ENCODE data around the gene ANO10. TPM values are rescaled to one million over a fixed set of nuclear protein-coding genes. Genes with fewer than 3 reads are reported as not detected.

The ANO10 gene
- total and polyA plus RNA-seq, 9 donors = 12.5 to 20.0 (median 15.5) TPM

DNA sequence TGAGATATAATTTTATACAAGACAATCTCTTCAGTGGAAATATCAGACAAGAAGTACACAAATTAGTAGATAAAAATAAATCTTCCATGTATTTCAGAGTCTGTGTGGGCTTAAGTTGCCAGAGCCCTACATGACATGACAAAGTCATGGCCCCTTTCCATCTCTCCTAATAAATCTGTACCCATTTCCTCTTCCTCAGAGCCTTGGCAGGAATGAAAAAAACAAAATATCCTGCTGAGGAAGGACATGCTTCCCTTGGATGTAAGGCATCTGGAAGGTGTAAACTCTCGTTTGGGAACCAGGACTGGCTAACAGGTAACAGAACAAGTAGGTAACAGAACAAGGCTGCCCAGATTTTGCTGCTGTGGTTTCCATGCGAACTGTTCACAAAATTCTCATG is 187.4 kb downstream of the ANO10 start:
- no peaks in the 10 kb centered on the region for H3K4me1 ChIP-seq (ENCODE audit: control insufficient read depth, insufficient read depth, low read length)
- no peak overlapping the region for H3K27ac ChIP-seq (ENCODE audit: low read length)
- 14% methylated on average over 1 of the region's 2 CpGs for WGBS (ENCODE audit: insufficient coverage)
- no peaks in the 10 kb centered on the region for H3K36me3 ChIP-seq (ENCODE audit: control insufficient read depth, insufficient read depth, low read length)
- no peaks in the 10 kb centered on the region for H3K27me3 ChIP-seq (ENCODE audit: control insufficient read depth, insufficient read depth, low read length)
- DNase-seq = no peak
- H3K9me3 ChIP-seq (replicated peaks; ENCODE audit: control insufficient read depth, low read depth, low read length) = peaks cover 13% of the 10 kb centered on the region
- no peak overlapping the region for H3K4me3 ChIP-seq (ENCODE audit: low read length)

GRCh38 chr3:43432462-43432861 is 189.3 kb downstream of the ANO10 start:
- no peaks in the 10 kb centered on the region for H3K4me1 ChIP-seq (ENCODE audit: control insufficient read depth, insufficient read depth, low read length)
- no peaks in the 10 kb centered on the region for H3K36me3 ChIP-seq (ENCODE audit: control insufficient read depth, insufficient read depth, low read length)
- no peaks in the 10 kb centered on the region for H3K27me3 ChIP-seq (ENCODE audit: control insufficient read depth, insufficient read depth, low read length)
- peaks cover 1% of the 10 kb centered on the region for H3K9me3 ChIP-seq (replicated peaks; ENCODE audit: control insufficient read depth, low read depth, low read length)
- no peak overlapping the region for H3K27ac ChIP-seq (ENCODE audit: low read length)
- WGBS (ENCODE audit: insufficient coverage) = 83% methylated on average over 1 of the region's 2 CpGs
- no peak overlapping the region for H3K4me3 ChIP-seq (ENCODE audit: low read length)
- DNase-seq = no peak

DNA sequence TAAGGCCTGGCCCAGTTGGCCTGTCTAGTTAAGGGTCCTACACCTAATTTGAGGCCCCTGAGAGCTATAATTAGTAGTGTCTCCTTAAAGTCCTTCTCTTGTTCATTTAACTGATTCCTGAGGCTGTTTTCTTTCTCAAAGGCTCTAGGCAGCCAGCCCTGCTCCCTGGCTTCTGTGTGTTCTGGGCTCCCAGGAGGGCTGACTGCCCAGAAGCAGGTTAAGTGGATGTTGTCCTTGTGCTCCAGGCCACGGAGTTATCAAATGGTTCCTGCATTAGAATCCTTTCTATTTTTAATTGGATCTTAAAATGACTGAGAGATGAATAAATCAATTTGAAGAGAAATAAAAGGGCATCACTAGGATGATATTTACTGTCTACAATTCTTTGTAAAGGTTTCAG is 195.4 kb downstream of the ANO10 start:
- peaks cover 5% of the 10 kb centered on the region for H3K9me3 ChIP-seq (replicated peaks; ENCODE audit: control insufficient read depth, low read depth, low read length)
- no peaks in the 10 kb centered on the region for H3K36me3 ChIP-seq (ENCODE audit: control insufficient read depth, insufficient read depth, low read length)
- no CpG with 5 or more reads among the region's 1 CpG for WGBS (ENCODE audit: insufficient coverage)
- H3K27ac ChIP-seq (ENCODE audit: low read length) = no peak overlapping the region
- no peaks in the 10 kb centered on the region for H3K27me3 ChIP-seq (ENCODE audit: control insufficient read depth, insufficient read depth, low read length)
- H3K4me1 ChIP-seq (ENCODE audit: control insufficient read depth, insufficient read depth, low read length) = no peaks in the 10 kb centered on the region
- no peak overlapping the region for H3K4me3 ChIP-seq (ENCODE audit: low read length)
- DNase-seq = no peak

- Histone ChIP-seq H3K27me3 (ENCODE audit: control insufficient read depth, insufficient read depth, low read length) (no peaks in the 10 kb centered on the region), H3K27ac (ENCODE audit: low read length) (no peak overlapping the region), H3K4me3 (ENCODE audit: low read length) (no peak overlapping the region), H3K9me3 (replicated peaks; ENCODE audit: control insufficient read depth, low read depth, low read length) (peaks cover 5% of the 10 kb centered on the region), H3K4me1 (ENCODE audit: control insufficient read depth, insufficient read depth, low read length) (no peaks in the 10 kb centered on the region), H3K36me3 (ENCODE audit: control insufficient read depth, insufficient read depth, low read length) (no peaks in the 10 kb centered on the region)
- WGBS (ENCODE audit: insufficient coverage) = 93% methylated on average over 2 of the region's 4 CpGs
- no peak for DNase-seq
These were observed 196.0 kb downstream of the ANO10 start for GRCh38 chr3:43425829-43426228.

- no peaks in the 10 kb centered on the region for H3K4me1 ChIP-seq (ENCODE audit: control insufficient read depth, insufficient read depth, low read length)
- H3K9me3 ChIP-seq (replicated peaks; ENCODE audit: control insufficient read depth, low read depth, low read length) = peaks cover 5% of the 10 kb centered on the region
- no peak overlapping the region for H3K4me3 ChIP-seq (ENCODE audit: low read length)
- H3K27ac ChIP-seq (ENCODE audit: low read length) = no peak overlapping the region
- no peak for DNase-seq
- H3K36me3 ChIP-seq (ENCODE audit: control insufficient read depth, insufficient read depth, low read length) = no peaks in the 10 kb centered on the region
- WGBS (ENCODE audit: insufficient coverage) = no CpG with 5 or more reads among the region's 3 CpGs
- H3K27me3 ChIP-seq (ENCODE audit: control insufficient read depth, insufficient read depth, low read length) = no peaks in the 10 kb centered on the region
These were observed 198.2 kb downstream of the ANO10 start for GRCh38 chr3:43423639-43424038.

DNA sequence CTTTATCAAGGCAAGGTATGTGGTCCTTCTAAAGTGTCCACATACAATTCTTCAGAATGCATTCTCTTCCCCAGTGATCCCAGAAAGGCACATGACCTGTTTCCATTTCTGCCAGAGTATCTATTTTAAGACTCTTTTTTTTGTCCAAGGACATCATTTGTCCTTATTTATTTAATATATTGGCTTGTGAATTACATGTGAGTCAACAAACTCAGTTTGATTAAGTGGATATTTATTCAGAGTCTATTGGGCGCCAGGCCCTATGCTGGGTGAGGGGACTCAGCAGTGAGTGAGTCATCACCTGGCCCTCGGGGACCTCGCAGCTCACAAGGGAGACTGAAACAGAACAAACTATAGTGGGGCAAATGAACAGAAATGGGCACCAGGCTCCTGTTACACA is 198.7 kb downstream of the ANO10 start:
- no peaks in the 10 kb centered on the region for H3K4me1 ChIP-seq (ENCODE audit: control insufficient read depth, insufficient read depth, low read length)
- H3K36me3 ChIP-seq (ENCODE audit: control insufficient read depth, insufficient read depth, low read length) = no peaks in the 10 kb centered on the region
- H3K9me3 ChIP-seq (replicated peaks; ENCODE audit: control insufficient read depth, low read depth, low read length) = peaks cover 5% of the 10 kb centered on the region
- 96% methylated on average over 3 of the region's 3 CpGs for WGBS (ENCODE audit: insufficient coverage)
- no peak overlapping the region for H3K4me3 ChIP-seq (ENCODE audit: low read length)
- H3K27me3 ChIP-seq (ENCODE audit: control insufficient read depth, insufficient read depth, low read length) = no peaks in the 10 kb centered on the region
- no peak for DNase-seq
- H3K27ac ChIP-seq (ENCODE audit: low read length) = no peak overlapping the region

DNA sequence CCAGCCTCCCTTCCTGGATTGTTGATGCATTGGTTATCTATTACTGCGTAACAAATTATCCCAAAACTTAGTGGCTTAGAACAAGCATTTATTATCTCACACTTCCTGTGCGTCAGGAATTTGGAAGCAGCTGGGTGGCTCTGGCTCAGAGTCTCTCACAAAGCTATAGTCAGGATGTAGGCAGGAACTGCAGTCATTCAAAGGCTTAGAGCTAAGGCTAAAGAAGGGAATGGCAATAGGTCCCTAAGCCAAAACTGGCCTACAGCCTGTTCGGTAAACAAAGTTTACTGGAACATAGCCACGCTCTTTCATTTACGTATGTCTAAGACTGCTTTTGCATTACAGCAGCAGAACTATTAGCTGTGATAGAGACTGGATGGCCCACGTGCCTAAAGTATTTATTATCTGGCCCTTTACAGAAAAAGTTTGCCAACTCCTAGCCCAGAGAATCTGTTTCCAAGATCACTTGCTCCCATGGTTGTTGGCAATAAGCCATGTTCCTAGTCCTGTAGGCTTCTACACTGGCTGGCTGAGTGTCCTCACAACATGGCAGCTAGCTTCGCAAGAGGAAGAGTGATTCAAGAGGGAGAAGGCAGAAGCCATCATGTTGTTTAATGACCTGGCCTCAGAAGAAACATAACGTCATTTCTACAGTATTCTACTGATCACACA is 203.1 kb downstream of the ANO10 start:
- Histone ChIP-seq H3K27ac (ENCODE audit: low read length) (peak overlapping the region; percentile 25), H3K9me3 (replicated peaks; ENCODE audit: control insufficient read depth, low read depth, low read length) (no peaks in the 10 kb centered on the region), H3K4me1 (ENCODE audit: control insufficient read depth, insufficient read depth, low read length) (no peaks in the 10 kb centered on the region), H3K27me3 (ENCODE audit: control insufficient read depth, insufficient read depth, low read length) (no peaks in the 10 kb centered on the region), H3K36me3 (ENCODE audit: control insufficient read depth, insufficient read depth, low read length) (no peaks in the 10 kb centered on the region), H3K4me3 (ENCODE audit: low read length) (no peak overlapping the region)
- 59% methylated on average over 4 of the region's 8 CpGs for WGBS (ENCODE audit: insufficient coverage)
- DNase-seq = peak; percentile 39

DNA sequence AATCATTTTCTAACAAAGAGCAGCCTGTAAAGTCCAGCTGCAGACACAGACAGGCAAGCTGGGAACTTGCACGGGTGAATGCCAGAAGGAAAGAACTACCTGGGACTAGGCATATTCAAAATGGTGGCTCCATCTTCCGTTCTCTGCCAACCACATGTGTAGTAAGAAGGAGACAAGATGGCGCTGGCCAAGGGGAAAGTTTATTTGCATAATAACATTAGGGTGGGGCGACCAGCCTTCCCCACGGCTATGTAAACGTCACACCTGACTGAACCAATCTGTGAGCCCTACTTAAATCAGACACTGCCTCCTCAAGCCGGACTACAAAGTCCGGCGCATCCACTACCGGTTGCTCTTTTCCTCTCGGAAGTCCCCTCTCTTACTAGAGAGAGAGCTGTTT is 204.7 kb downstream of the ANO10 start:
- WGBS (ENCODE audit: insufficient coverage) = 86% methylated on average over 6 of the region's 11 CpGs
- Histone ChIP-seq H3K27me3 (ENCODE audit: control insufficient read depth, insufficient read depth, low read length) (no peaks in the 10 kb centered on the region), H3K4me1 (ENCODE audit: control insufficient read depth, insufficient read depth, low read length) (no peaks in the 10 kb centered on the region), H3K27ac (ENCODE audit: low read length) (no peak overlapping the region), H3K36me3 (ENCODE audit: control insufficient read depth, insufficient read depth, low read length) (no peaks in the 10 kb centered on the region), H3K4me3 (ENCODE audit: low read length) (no peak overlapping the region), H3K9me3 (replicated peaks; ENCODE audit: control insufficient read depth, low read depth, low read length) (no peaks in the 10 kb centered on the region)
- DNase-seq = no peak

DNA sequence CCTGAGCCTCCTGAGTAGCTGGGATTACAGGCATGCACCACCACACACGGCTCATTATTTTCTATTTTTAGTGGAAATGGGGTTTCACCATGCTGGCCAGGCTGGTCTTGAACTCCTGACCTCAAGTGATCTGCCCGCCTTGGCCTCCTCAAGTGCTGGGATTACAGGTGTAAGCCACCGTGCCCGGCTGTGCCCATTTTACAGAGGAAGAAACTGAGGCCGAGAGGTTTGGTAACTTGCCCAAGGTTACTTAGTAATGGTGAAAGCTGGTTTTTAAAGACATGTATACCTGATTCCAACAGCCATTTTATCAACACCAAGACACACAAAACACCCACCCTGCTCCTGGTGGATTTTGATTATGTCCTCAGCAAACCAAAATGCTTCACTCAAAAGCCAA is 206.7 kb downstream of the ANO10 start:
- H3K36me3 ChIP-seq (ENCODE audit: control insufficient read depth, insufficient read depth, low read length) = no peaks in the 10 kb centered on the region
- H3K9me3 ChIP-seq (replicated peaks; ENCODE audit: control insufficient read depth, low read depth, low read length) = no peaks in the 10 kb centered on the region
- H3K4me1 ChIP-seq (ENCODE audit: control insufficient read depth, insufficient read depth, low read length) = no peaks in the 10 kb centered on the region
- no peak overlapping the region for H3K4me3 ChIP-seq (ENCODE audit: low read length)
- no peak for DNase-seq
- 100% methylated on average over 1 of the region's 5 CpGs for WGBS (ENCODE audit: insufficient coverage)
- H3K27me3 ChIP-seq (ENCODE audit: control insufficient read depth, insufficient read depth, low read length) = no peaks in the 10 kb centered on the region
- no peak overlapping the region for H3K27ac ChIP-seq (ENCODE audit: low read length)

GRCh38 chr3:43413676-43414368 is 208.0 kb downstream of the ANO10 start:
- Histone ChIP-seq H3K27ac (ENCODE audit: low read length) (no peak overlapping the region), H3K27me3 (ENCODE audit: control insufficient read depth, insufficient read depth, low read length) (no peaks in the 10 kb centered on the region), H3K9me3 (replicated peaks; ENCODE audit: control insufficient read depth, low read depth, low read length) (no peaks in the 10 kb centered on the region), H3K4me1 (ENCODE audit: control insufficient read depth, insufficient read depth, low read length) (no peaks in the 10 kb centered on the region), H3K36me3 (ENCODE audit: control insufficient read depth, insufficient read depth, low read length) (no peaks in the 10 kb centered on the region), H3K4me3 (ENCODE audit: low read length) (no peak overlapping the region)
- no peak for DNase-seq
- 49% methylated on average over 4 of the region's 7 CpGs for WGBS (ENCODE audit: insufficient coverage)
